Measurements from ENCODE around the gene COQ10A. TPM values are rescaled to one million over a fixed set of nuclear protein-coding genes. Genes with fewer than 3 reads are reported as not detected.
A peak's percentile ranks its signal among the peaks of the same experiment; 100 is the strongest.

COQ10A gene
- total RNA-seq, 1 donor from 2014 or later: 10.1 TPM

DNA sequence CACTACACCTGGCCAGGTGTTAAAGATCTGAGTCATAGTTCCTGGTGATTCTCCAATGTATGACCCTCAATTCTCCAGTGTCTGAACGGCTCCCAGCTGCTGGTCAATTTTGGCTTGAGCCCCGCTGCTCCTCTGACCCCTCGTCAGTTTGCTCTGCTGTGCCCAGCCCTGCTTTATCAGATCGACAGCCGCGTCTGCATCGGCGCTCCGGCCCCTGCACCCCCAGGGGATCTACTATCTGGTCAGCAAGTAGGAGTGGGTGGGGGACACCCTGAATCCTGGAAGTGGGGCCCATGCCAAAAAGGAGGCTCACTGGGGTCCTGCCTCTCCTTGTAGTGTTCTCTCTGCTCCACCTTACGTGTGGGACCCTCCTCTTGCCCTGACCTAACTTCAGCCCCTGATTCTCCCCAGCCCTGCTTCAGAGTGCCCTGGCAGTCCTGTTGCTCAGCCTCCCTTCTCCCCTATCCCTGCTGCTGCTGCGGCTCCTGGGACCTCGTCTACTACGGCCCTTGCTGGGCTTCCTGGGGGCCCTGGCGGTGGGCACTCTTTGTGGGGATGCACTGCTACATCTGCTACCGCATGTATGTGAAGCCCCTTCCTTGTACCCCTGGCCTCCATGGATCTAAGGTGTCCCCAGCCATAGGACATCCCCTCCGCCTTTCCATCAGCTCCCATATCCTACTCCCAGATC, 31.9 kb upstream of the COQ10A start:
- peaks cover 0 to 5% of the 10 kb centered on the region in 2 donors for H3K36me3 ChIP-seq
- H3K27me3 ChIP-seq: no peaks in the 10 kb centered on the region
- intact Hi-C loops (cut with DNase I): no loop called here
- DNase-seq (ENCODE audit: extremely low spot score in 2 of 2): no peak
- no peaks in the 10 kb centered on the region for H3K4me1 ChIP-seq
- TF ChIP-seq POLR2AphosphoS5 (IDR thresholded peaks at IDR 0.05; ENCODE audit: insufficient read depth in 1 of 2, low read depth in 1 of 2) (no peak), POLR2A (IDR thresholded peaks at IDR 0.05) (no peak)
- TF ChIP-seq, protein P1, sequence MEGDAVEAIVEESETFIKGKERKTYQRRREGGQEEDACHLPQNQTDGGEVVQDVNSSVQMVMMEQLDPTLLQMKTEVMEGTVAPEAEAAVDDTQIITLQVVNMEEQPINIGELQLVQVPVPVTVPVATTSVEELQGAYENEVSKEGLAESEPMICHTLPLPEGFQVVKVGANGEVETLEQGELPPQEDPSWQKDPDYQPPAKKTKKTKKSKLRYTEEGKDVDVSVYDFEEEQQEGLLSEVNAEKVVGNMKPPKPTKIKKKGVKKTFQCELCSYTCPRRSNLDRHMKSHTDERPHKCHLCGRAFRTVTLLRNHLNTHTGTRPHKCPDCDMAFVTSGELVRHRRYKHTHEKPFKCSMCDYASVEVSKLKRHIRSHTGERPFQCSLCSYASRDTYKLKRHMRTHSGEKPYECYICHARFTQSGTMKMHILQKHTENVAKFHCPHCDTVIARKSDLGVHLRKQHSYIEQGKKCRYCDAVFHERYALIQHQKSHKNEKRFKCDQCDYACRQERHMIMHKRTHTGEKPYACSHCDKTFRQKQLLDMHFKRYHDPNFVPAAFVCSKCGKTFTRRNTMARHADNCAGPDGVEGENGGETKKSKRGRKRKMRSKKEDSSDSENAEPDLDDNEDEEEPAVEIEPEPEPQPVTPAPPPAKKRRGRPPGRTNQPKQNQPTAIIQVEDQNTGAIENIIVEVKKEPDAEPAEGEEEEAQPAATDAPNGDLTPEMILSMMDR (IDR thresholded peaks at IDR 0.05): no peak
- H3K4me3 ChIP-seq: no peak overlapping the region
- H3K27ac ChIP-seq: no peak overlapping the region
- no peaks in the 10 kb centered on the region for H3K9me3 ChIP-seq

DNA sequence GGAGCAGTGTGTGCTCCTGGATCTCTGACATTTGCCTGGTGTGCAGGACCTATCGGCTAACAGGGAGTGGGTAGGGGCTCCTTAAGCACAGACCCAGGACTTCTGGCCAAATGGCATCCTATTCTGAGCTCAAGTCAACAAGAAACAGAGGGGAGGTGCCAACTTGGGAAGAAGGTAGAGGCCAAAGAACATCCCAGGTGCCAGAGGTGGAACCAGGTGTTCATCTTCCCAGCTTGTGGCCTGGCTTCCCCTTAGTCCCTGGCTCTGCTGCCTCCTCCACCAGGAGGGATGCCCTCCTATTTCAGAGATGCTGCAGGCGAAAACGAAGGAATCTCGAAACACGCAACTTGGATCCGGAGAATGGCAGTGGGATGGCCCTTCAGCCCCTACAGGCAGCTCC, 30.7 kb upstream of the COQ10A start:
- intact Hi-C loops (cut with DNase I): no loop called here
- no peaks in the 10 kb centered on the region for H3K9me3 ChIP-seq
- TF ChIP-seq POLR2A (IDR thresholded peaks at IDR 0.05) (no peak), POLR2AphosphoS5 (IDR thresholded peaks at IDR 0.05; ENCODE audit: insufficient read depth in 1 of 2, low read depth in 1 of 2) (no peak)
- TF ChIP-seq, protein P1 (IDR thresholded peaks at IDR 0.05): no peak
- peaks cover 0 to 14% of the 10 kb centered on the region in 2 donors for H3K36me3 ChIP-seq
- no peak overlapping the region for H3K27ac ChIP-seq
- H3K27me3 ChIP-seq: no peaks in the 10 kb centered on the region
- DNase-seq (ENCODE audit: extremely low spot score in 2 of 2): no peak
- no peak overlapping the region for H3K4me3 ChIP-seq
- H3K4me1 ChIP-seq: no peaks in the 10 kb centered on the region

DNA sequence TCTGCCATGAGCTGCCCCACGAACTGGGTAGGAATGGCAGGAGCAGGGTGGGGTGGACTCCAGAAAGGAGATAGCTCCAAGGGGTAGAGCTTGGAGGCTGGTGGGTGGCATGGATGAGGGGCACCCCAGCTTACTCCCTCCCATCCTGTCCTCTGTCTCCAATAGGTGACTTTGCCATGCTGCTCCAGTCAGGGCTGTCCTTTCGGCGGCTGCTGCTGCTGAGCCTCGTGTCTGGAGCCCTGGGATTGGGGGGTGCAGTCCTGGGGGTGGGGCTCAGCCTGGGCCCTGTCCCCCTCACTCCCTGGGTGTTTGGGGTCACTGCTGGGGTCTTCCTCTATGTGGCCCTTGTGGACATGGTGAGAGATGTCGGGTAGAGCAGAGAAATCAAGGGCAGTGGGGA, 29.8 kb upstream of the COQ10A start:
- H3K4me3 ChIP-seq: no peak overlapping the region
- no peaks in the 10 kb centered on the region for H3K27me3 ChIP-seq
- TF ChIP-seq, protein P1 (IDR thresholded peaks at IDR 0.05): no peak
- no peak for TF ChIP-seq POLR2AphosphoS5 (IDR thresholded peaks at IDR 0.05; ENCODE audit: insufficient read depth in 1 of 2, low read depth in 1 of 2)
- TF ChIP-seq POLR2A (IDR thresholded peaks at IDR 0.05): no peak
- no peaks in the 10 kb centered on the region for H3K9me3 ChIP-seq
- DNase-seq (ENCODE audit: extremely low spot score in 2 of 2): peak in 1 of 2 donors; percentile 79
- H3K27ac ChIP-seq: no peak overlapping the region
- H3K4me1 ChIP-seq: no peaks in the 10 kb centered on the region
- intact Hi-C loops (cut with DNase I): no loop called here
- peaks cover 0 to 23% of the 10 kb centered on the region in 2 donors for H3K36me3 ChIP-seq

DNA sequence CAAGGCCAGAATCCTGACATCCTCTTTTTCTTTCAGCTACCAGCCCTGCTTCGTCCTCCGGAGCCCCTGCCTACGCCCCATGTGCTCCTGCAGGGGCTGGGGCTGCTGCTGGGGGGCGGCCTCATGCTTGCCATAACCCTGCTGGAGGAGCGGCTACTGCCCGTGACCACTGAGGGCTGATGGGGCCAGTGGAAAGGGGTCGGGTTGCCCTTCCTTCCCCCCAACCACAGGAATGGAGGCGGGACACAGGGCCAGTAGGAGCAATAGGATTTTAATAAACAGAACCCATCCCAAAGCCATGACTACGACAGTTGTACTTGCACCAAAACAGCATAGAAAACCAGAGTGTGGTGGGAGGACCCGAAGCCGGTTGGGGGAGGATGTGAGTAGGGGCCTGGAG, 29.2 kb upstream of the COQ10A start:
- DNase-seq (ENCODE audit: extremely low spot score in 2 of 2): no peak
- Histone ChIP-seq H3K27ac (no peak overlapping the region), H3K9me3 (no peaks in the 10 kb centered on the region), H3K27me3 (no peaks in the 10 kb centered on the region), H3K4me3 (no peak overlapping the region), H3K36me3 (peaks cover 0 to 29% of the 10 kb centered on the region in 2 donors), H3K4me1 (no peaks in the 10 kb centered on the region)
- TF ChIP-seq, protein P1 (IDR thresholded peaks at IDR 0.05): no peak
- TF ChIP-seq POLR2A (IDR thresholded peaks at IDR 0.05) (no peak), POLR2AphosphoS5 (IDR thresholded peaks at IDR 0.05; ENCODE audit: insufficient read depth in 1 of 2, low read depth in 1 of 2) (no peak)
- intact Hi-C loops (cut with DNase I): no loop called here
